ENCODE data around the gene NCAN.
"Not testable (repeated sequence)": the region's sequence is repeated elsewhere in the genome, so short reads cannot be mapped to it uniquely, and the experiment has no call there.

The NCAN gene

DNA sequence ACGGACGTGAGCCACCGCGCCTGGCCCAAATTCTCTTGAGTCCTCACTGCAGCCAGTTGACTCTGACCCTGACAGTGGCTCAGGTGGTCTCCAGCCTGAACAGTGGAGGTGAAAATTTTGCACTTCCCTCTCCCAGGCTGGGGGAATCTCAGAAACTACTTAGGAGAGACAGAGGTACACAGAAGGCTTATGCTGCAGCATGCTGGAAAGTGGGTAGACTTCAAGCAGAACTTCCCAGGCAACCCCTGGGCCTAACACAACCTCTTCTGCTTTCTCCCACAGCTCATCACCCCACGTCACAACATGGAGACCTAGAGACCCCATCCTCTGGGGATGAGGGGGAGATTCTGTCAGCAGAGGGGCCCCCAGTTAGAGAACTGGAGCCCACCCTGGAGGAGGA, 14.4 kb downstream of the NCAN start:
- no peak for DNase-seq

DNA sequence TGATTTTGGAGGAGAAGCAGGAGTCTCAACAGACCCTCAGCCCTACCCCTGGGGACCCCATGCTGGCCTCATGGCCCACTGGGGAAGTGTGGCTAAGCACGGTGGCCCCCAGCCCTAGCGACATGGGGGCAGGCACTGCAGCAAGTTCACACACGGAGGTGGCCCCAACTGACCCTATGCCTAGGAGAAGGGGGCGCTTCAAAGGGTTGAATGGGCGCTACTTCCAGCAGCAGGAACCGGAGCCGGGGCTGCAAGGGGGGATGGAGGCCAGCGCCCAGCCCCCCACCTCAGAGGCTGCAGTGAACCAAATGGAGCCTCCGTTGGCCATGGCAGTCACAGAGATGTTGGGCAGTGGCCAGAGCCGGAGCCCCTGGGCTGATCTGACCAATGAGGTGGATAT, 14.9 kb downstream of the NCAN start:
- DNase-seq: no peak

GRCh38 chr19:19227217-19227616, 15.5 kb downstream of the NCAN start:
- DNase-seq: no peak

GRCh38 chr19:19229701-19230100, 17.9 kb downstream of the NCAN start:
- no peak for DNase-seq

DNA sequence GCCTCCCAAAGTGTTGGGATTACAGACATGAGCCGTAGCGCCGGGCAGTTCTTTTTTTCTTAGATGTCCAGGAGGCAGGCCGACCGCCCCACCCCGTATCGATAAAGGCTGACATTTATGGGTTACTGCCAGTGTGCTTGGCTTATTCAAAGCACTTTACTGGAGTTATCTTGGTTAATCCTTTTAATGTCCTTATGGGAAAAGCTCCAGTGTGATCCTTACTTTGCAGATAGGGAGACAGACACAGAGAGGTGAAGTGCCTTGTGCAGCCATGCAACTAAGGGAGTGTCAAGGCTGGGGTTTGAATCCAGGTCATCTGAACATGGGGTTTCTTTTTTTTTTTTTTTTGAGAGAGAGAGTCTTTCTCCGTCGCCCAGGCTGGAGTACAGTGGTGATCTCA, 19.2 kb downstream of the NCAN start:
- no peak for DNase-seq

- DNase-seq: no peak
Measured at GRCh38 chr19:19232261-19232721, 20.5 kb downstream of the NCAN start.

DNA sequence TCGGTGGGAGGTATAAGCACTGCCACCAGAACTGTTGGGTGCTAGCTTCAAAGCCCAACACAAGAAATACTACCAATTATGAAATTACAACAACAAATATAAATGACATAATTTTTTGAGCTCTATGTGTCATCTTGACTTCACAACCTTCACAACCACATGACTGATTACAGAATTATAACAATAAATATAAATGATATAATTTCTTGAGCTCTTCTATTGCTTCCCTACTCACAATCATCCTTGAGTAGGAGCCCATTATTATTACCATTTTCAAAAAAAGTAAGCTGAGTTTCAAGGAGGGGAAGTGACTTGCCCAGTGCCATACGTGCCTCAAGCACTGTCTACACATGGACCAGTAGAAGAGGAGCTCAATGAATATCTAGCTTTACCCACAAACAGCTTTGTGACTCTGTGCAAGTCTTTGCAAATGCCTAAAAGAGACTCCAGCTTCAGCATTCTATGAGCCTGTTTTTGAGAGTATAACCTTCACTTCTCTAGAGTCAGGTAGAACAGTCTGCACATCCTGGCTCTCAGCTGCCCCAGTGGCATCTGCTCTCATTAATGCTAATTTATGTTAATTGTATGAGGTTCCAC, 22.6 kb downstream of the NCAN start:
- DNase-seq: no peak

- DNase-seq: no peak
Measured at GRCh38 chr19:19236173-19236572, 24.4 kb downstream of the NCAN start.

DNA sequence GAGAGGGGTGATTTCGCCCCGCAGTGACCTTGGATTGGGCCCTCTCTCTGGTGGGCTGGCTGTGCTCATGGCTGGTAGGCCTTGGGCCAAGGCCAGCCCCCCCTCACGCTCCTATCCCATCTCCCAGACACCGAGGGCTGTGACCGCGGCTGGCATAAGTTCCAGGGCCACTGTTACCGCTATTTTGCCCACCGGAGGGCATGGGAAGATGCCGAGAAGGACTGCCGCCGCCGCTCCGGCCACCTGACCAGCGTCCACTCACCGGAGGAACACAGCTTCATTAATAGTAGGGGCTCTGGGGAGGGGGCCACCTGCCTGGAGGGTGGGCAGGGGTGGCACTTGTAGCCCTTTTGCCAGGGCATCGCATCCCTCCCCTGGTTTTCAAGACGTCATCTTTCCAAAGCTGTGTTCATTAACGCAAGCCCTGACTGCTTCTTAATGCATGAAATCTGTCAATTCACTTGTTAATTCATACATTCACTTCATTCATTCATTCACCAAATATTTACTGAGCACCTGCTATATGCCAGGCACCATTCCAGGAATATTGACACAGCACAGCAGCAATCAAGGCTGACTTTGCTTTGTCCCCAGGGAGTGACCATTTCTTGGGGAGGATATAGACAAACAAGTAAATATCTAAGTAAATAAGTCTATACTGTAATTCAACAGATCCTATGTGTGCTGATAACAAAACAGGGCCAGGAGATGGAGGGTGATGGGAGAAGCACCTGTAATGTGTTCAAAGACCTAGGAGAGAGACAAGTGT, 26.6 kb downstream of the NCAN start:
- no peak for DNase-seq

DNA sequence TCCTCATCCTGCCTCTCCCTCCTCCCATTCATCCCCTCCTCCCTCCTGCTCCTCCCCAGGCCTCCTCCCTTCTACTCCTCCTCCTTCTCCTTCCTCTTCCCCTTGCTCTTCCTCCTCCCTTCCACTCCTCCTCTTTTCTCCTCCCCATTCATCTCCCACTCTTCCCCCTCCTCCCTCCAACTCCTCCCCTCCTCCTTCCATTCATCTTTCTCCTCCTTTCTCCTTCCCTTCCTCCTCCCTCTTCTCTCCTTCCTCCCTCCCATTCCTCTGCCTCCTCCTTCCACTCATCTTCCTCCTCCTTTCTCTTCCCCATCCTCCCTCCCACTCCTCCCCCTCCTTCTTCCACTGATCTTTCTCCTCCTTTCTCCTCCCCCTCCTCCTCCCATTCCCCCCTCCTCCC, 27.9 kb downstream of the NCAN start:
- no peak for DNase-seq

DNA sequence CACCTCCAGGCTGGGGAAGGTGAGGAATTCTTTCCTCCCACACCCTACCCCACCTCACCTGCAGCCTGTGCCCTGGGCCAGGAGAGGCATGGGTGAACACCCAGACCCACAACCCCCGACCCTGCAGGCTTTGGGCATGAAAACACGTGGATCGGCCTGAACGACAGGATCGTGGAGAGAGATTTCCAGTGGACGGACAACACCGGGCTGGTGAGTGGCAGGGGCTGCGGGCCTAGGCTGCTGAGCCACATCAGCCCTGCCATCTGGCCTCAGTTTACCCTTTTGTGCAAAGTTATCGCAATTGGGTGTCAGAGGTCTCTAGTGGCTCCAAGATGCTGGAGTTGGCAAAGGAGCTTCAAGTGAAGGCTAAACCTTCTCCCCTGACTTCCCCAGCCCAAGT, 28.7 kb downstream of the NCAN start:
- no peak for DNase-seq

DNA sequence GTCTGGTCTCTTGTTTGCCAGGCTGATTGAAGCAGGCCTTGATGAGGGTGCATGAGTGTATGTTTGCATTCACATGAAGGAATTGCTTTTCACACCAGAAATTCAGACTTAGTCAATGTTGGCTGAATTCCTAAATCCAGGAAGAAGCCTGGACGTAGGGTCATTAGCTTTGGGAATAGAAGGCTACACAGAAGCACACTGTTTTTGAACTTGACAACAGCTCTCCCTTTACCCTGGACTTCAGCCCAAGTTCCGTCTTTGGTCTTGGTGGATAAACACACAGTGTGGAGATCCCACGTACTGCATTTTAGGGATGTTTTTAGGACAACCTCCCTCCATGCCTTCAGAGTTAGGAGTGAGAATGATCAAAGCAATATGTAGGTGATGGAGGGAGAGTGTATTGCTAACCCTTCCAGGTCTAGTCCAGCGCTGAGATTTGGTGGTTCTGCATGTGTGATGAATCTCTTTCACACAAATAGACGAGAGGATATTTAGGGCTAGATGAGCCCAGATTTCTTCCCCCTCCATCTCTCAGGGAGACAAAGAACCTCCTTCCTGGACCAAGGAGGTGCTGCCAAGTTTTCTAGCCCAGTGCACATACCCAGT, 38.5 kb downstream of the NCAN start:
- DNase-seq: no peak

DNA sequence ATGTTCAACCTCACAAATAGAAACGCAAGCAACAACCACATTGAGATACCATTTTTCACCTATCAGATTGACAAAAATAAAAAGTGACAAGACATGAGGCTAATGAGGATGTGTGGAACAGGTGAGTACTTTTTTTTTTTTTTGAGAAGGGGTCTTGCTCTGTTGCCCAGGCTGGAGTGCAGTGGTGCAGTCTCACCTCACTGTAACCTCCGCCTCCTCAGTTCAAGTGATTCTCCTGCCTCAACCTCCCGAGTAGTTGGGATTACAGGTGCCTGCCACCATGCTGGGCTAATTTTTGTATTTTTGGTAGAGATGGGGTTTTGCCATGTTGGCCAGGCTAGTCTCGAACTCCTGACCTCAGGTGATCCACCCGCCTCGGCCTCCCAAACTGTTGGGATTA, 41.7 kb downstream of the NCAN start:
- not testable (repeated sequence) for DNase-seq

DNA sequence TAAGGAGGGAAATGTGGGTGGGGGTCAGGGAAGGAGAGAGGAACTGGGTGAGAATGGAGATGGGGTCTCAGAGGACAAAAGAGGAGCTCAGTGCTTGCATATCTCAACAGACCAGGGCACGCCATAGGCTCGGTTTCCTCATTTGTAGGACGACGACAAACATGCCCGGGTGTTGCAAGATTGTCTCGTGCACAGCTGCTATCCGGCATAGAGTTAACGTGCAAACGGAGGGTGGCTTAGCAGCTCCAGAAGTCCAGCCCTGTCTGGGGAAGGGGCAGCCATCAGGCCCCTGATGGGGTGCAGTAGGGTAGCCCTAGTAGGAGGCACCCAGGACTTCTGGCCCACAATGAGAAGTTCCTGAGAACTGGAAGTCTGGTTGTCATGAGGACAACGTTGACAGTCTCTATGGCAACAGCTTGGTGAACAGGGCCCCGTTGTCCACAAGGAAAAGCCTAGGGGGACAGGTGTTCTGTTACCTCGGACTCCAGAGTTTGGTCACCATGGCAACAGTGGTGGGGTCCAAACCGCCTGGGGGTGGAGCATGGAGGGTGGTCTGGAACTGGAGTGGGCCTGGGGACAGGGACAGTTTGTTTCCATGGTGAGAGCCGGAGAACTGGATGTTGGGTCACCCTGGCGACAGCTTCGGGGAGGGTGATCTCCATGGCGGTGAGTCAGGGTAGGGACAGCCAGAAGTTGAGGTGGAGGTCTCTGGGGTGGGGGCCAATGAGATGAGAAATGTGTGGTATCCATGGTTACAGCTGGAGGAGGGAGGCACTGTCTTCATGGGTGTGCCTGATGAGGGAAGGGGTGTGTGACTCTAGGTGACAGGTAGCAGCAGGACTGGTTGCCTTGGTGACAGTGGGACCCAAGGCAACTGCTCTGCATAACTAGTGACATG, 44.6 kb downstream of the NCAN start:
- DNase-seq: no peak

GRCh38 chr19:19257137-19257536, 45.4 kb downstream of the NCAN start:
- no peak for DNase-seq

- DNase-seq: no peak
Measured at GRCh38 chr19:19257836-19258588, 46.3 kb downstream of the NCAN start.

GRCh38 chr19:19258589-19259338, 47.0 kb downstream of the NCAN start:
- no peak for DNase-seq

GRCh38 chr19:19259741-19260140, 48.0 kb downstream of the NCAN start:
- no peak for DNase-seq

DNA sequence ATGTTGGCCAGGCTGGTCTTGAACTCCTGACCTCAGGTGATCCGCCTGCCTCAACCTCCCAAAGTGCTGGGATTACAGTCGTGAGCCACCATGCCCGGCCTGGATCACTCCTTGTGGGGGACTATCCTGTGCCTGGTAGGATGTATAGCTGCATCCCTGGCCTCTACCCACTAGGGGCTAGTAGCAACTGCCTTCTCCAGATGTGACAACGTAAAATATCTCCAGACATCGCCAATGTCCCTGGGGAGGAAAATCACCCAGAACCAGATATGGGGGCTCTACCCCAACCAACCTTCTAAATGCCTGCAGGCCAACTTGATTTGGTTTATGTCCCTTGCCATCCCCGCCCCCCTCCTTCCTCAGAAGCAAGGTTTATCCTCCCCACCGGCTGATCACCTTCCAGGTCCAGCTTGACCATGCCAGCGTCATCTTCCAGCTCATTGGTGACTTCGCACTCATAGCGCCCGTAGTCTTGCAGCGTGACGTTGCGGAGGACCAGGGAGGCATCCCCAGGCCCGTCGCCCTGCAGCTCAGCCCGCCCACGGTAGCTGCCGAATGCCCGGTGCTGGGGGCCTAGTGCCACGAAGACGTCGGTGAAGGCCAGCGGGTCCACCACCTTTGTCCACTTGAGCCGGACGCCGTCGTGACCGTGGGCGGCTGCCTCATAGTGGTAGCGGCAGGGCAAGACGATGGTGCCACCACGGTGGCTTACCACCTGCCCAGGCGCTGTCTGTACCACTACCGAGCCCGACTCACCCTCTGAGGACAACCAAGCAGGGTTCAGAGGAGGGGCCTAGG, 48.9 kb downstream of the NCAN start:
- no peak for DNase-seq

DNA sequence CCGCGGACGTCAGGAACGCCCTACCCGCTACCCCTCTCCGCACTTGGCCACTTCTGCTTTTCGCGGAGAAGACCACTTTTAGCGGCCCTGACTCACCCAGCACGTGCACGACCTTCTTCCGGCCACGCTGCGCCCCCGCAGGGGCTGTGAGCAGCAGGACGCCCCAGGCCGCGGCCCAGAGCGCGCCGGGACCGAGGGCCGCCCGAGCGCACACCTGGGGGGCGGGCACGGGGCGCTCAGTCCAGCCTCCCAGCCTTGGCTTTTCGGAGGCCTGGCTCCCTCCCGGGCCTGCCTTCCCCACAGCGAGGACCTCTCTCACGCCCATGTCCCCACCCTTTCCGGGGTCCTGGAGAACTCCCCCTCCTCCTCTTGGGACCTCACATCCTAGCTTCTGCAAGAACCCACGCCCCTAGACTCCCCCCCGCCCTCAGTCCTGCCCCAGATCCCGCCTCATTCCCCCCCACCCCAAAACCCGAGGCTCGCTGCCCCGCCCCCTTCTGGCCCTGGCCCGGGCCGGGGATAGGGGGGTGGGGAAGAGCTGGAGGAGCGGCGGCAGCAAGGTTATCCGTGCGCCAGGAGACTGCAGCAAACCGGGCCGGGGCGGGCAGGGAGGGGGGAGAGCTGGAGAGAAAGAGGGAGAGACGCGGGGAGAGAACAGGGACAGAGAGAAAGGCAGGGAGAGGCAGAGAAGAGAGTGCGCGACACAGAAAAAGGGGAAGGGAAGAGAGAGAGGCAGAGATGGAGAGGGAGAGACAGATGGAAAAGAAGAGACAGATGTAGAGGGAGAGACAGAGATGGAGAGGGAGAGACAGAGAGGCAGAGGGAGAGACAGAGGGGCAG, 49.8 kb downstream of the NCAN start:
- DNase-seq: no peak

Measured in fibroblast of upper back skin (primary cell).